Transverse colon (tissue), 4 donors: ENCODE measurements around the gene GOSR2.

ENCODE experiments used
- CTCF ChIP-seq, 5 experiments: fragments of 200-600 bp in 3 of 5; fragments of 450-650 bp in 2 of 5; sonication (generic) in 3 of 5; IDR thresholded peaks; 1 replicate in 2 of 5; 2 replicates in 3 of 5; pipeline ENCODE4 v1.5.1; 2016 to 2017; ENCODE audit warnings: antibody characterized with exemption in 5 of 5, inconsistent platforms in 3 of 5, mild to moderate bottlenecking in 2 of 5, moderate library complexity in 1 of 5
- EP300 ChIP-seq: sonication (generic); formaldehyde crosslinking; IDR thresholded peaks from one replicate; pipeline ENCODE4 v1.6.1; 2017; ENCODE audit warnings: antibody characterized with exemption, low read depth
- POLR2A ChIP-seq: fragments of 450-650 bp; IDR thresholded peaks from one replicate; pipeline ENCODE4 v1.6.1; 2016; ENCODE audit warnings: antibody characterized with exemption, mild to moderate bottlenecking, moderate library complexity
- POLR2AphosphoS5 ChIP-seq, 3 donors: sonication (generic); formaldehyde crosslinking; IDR thresholded peaks; one replicate each; pipeline ENCODE4 v1.6.1; 2016; ENCODE audit warnings: antibody characterized with exemption in 3 of 3

GRCh38 chr17:46916623-46917022 lies 6.3 kb upstream of the GOSR2 start:
- TF ChIP-seq CTCF (IDR thresholded peaks at IDR 0.05) (no peak), POLR2A (no peak), POLR2AphosphoS5 (IDR thresholded peaks at IDR 0.05) (no peak), EP300 (no peak)
